Measurements from ENCODE around the gene ABCB9.

GRCh38 chr12:123011701-123012100, 45.4 kb upstream of the ABCB9 start:
- TF ChIP-seq POLR2A (IDR thresholded peaks at IDR 0.05): no peak
- TF ChIP-seq CTCF (IDR thresholded peaks at IDR 0.05): no peak
